Liver (tissue), 3 donors: Measurements from ENCODE around the gene ATL2.

ENCODE experiments used
- CTCF ChIP-seq: fragments of 150-350 bp; IDR thresholded peaks from 2 replicates; pipeline ENCODE4 v1.5.1; 2017; ENCODE audit warnings: improper control_type of control experiment, low read depth, low read length; ENCODE audit not compliant: missing input control
- GABPA ChIP-seq, 2 donors: IDR thresholded peaks in 1 of 2; conservative IDR thresholded peaks in 1 of 2; 2 replicates each; pipeline ENCODE4 v1.6.1; 2016; ENCODE audit warnings: antibody characterized with exemption in 2 of 2, mild to moderate bottlenecking in 1 of 2, moderate library complexity in 1 of 2
- MAX ChIP-seq: IDR thresholded peaks from 2 replicates; pipeline ENCODE4 v1.6.1; 2016; ENCODE audit warnings: antibody characterized with exemption
- NR2F2 ChIP-seq: IDR thresholded peaks from 2 replicates; pipeline ENCODE4 v1.6.1; 2016; ENCODE audit warnings: antibody characterized with exemption
- RAD21 ChIP-seq, 2 donors: IDR thresholded peaks; 2 replicates each; pipeline ENCODE4 v1.6.1; 2016; ENCODE audit warnings: antibody characterized with exemption in 2 of 2, mild to moderate bottlenecking in 2 of 2
- SP1 ChIP-seq: IDR thresholded peaks from 2 replicates; pipeline ENCODE4 v1.6.1; 2018; ENCODE audit warnings: antibody characterized with exemption, mild to moderate bottlenecking
- TAF1 ChIP-seq: conservative IDR thresholded peaks from 2 replicates; pipeline ENCODE4 v1.6.1; 2016; ENCODE audit warnings: antibody characterized with exemption, mild to moderate bottlenecking
- YY1 ChIP-seq: IDR thresholded peaks from 2 replicates; pipeline ENCODE4 v1.6.1; 2016; ENCODE audit warnings: antibody characterized with exemption, mild to moderate bottlenecking
- TF ChIP-seq, protein P1 (sequence below): IDR thresholded peaks from 2 replicates; pipeline ENCODE4 v1.6.1; 2016; ENCODE audit warnings: antibody characterized with exemption
- donor health status: healthy.
- donor health status: healthy.

GRCh38 chr2:38277245-38278116 is 99.6 kb downstream of the ATL2 start:
- TF ChIP-seq CTCF (no peak), YY1 (no peak), GABPA (IDR thresholded peaks at IDR 0.05 in 1 of 2, conservative IDR thresholded peaks at IDR 0.05 in 1 of 2) (no peak), TAF1 (no peak), MAX (no peak), SP1 (no peak), RAD21 (IDR thresholded peaks at IDR 0.05) (no peak), NR2F2 (no peak)
- TF ChIP-seq, protein P1, sequence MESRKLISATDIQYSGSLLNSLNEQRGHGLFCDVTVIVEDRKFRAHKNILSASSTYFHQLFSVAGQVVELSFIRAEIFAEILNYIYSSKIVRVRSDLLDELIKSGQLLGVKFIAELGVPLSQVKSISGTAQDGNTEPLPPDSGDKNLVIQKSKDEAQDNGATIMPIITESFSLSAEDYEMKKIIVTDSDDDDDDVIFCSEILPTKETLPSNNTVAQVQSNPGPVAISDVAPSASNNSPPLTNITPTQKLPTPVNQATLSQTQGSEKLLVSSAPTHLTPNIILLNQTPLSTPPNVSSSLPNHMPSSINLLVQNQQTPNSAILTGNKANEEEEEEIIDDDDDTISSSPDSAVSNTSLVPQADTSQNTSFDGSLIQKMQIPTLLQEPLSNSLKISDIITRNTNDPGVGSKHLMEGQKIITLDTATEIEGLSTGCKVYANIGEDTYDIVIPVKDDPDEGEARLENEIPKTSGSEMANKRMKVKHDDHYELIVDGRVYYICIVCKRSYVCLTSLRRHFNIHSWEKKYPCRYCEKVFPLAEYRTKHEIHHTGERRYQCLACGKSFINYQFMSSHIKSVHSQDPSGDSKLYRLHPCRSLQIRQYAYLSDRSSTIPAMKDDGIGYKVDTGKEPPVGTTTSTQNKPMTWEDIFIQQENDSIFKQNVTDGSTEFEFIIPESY = no peak
